ENCODE data around the gene PCID2.

The PCID2 gene

GRCh38 chr13:113220141-113220598 lies 11.7 kb upstream of the PCID2 start:
- DNase-seq (ENCODE audit: low read depth in 2 of 2, low spot score in 1 of 2) = no peak

GRCh38 chr13:113219256-113219940 lies 10.9 kb upstream of the PCID2 start:
- DNase-seq (ENCODE audit: low read depth in 2 of 2, low spot score in 1 of 2) = no peak

GRCh38 chr13:113218586-113218985 lies 10.1 kb upstream of the PCID2 start:
- no peak for DNase-seq (ENCODE audit: low read depth in 2 of 2, low spot score in 1 of 2)

DNA sequence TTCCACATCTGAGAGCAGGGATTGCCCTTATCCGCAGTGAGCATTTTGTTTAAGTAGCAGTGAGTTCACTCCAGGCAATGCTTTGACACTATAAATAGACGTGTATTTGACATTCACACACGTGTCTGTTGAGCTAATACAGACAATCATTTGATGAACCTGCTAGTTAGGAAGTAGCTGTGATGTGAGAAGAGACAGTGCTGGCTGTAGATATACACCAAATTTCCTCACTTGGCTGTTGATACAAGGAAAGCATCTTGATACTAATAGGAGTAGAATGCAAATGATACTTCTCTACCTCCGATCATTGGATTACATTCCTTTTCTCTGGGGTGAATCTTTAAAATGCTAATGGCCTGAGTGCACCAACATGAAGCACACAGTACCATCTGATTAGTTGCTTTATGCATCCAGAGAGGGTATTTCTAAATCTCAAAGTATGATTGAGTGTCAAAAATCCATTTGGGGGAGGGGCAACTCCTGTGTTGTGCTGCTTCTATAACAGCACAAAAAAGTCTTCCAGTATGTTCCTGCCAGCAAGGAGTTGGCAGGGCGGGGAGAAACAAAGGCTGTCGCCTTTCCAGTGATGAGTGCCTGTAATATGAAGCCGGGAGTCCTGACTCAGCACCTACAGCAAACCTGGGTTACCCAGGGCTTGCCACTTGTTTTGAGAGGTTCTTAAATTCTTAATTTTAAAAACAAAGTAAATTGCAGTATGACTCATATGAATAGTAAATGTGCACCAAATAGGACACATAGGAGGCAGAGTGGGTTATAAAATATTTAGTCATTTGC lies 8.0 kb upstream of the PCID2 start:
- no peak for DNase-seq (ENCODE audit: low read depth in 2 of 2, low spot score in 1 of 2)

GRCh38 chr13:113211774-113212173 lies 3.3 kb upstream of the PCID2 start:
- no peak for DNase-seq (ENCODE audit: low read depth in 2 of 2, low spot score in 1 of 2)

DNA sequence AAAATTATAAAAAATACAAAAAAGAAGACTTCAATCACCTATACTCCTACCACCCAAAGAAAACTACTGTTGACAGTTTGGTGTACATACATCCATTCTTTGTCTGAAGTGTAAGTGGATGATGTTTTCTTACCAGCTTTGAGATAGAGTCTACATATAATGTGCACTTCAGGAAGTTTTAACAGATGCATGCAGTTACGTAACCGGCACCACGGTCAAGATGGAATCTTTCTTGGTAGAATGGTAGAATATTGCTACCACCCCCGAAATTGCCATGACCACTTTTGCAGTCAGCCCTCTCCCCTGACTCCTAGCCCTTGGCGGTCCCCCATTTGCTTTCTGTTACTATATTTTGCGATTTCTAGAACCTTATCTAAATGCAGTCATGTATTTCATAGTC lies 2.4 kb upstream of the PCID2 start:
- DNase-seq (ENCODE audit: low read depth in 2 of 2, low spot score in 1 of 2) = no peak

DNA sequence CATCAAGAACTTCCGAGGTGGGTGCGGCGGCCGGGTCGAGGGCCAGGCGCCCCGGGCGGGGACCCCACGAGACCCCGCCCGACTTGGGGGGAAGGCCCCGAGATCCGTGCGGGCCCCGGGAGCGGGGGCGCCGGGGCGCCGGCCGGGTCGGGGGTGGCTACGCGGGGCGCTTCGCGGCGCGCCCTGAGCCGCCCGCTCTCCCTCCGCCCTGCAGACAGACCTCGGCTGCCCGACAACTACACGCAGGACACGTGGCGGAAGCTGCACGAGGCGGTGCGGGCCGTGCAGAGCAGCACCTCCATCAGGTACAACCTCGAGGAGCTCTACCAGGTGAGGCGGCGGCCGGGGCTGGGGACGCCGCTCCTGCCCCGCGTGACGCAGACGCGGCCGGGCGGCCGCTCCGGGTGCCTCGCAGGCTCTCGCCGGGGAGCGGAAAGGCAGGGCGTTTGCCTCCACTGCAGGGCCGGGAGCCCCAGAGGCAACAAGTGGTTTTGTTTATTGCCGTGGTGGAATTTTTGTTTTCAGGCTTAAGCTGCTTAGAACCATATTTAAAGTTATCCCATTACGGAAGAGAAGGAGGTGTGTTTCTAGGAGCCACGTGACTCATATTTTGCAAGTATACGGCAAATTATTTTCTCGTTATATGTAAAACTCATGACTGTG lies 1.4 kb upstream of the PCID2 start:
- peak in 1 of 2 donors; percentile 51 for DNase-seq (ENCODE audit: low read depth in 2 of 2, low spot score in 1 of 2)

GRCh38 chr13:113209336-113209758 lies 878 bp upstream of the PCID2 start, which contains the start of gene CUL4A:
Gene CUL4A, plus strand, starts transcription at chr13:113209613. Its CDS starts 15 bp downstream, at chr13:113209628.
- peak; percentile 40 to 51 for DNase-seq (ENCODE audit: low read depth in 2 of 2, low spot score in 1 of 2)

DNA sequence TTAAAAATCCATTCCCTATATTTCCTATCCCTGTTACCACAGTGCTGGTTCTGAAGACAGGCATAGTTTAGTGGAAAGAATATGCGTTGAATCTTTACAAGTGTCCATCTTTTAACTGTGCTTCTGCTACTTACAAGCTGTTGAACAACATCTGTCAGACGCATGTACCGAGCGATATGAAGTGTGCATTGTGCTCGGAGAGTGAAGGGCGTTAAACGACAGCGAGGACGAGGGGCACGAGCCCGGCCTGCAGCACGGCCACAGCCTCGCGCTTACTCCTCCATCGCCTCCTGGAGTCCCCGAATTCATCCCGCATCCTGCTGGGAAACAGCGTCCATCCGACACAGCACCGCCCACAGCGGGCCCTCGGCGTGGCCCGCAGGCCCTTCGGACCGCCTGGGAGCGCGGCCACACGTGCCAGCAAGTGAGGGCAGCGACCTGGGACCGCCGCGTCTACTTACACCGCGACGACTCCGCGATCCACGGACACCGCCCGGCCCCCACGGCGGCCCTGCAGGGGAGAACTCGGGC lies 514 bp downstream of the PCID2 start:
- no peak for DNase-seq (ENCODE audit: low read depth in 2 of 2, low spot score in 1 of 2)

GRCh38 chr13:113207460-113207859 lies 1.0 kb downstream of the PCID2 start:
- no peak for DNase-seq (ENCODE audit: low read depth in 2 of 2, low spot score in 1 of 2)

GRCh38 chr13:113205428-113205931 lies 3.0 kb downstream of the PCID2 start:
- DNase-seq (ENCODE audit: low read depth in 2 of 2, low spot score in 1 of 2) = no peak

- DNase-seq (ENCODE audit: low read depth in 2 of 2, low spot score in 1 of 2) = no peak
Observed at GRCh38 chr13:113204378-113204734, 4.1 kb downstream of the PCID2 start.

GRCh38 chr13:113203507-113204377 lies 4.7 kb downstream of the PCID2 start:
- no peak for DNase-seq (ENCODE audit: low read depth in 2 of 2, low spot score in 1 of 2)

GRCh38 chr13:113202912-113203311 lies 5.6 kb downstream of the PCID2 start:
- no peak for DNase-seq (ENCODE audit: low read depth in 2 of 2, low spot score in 1 of 2)

GRCh38 chr13:113201815-113202214 lies 6.7 kb downstream of the PCID2 start:
- no peak for DNase-seq (ENCODE audit: low read depth in 2 of 2, low spot score in 1 of 2)

GRCh38 chr13:113196970-113197737 lies 11.3 kb downstream of the PCID2 start:
- DNase-seq (ENCODE audit: low read depth in 2 of 2, low spot score in 1 of 2) = no peak

DNA sequence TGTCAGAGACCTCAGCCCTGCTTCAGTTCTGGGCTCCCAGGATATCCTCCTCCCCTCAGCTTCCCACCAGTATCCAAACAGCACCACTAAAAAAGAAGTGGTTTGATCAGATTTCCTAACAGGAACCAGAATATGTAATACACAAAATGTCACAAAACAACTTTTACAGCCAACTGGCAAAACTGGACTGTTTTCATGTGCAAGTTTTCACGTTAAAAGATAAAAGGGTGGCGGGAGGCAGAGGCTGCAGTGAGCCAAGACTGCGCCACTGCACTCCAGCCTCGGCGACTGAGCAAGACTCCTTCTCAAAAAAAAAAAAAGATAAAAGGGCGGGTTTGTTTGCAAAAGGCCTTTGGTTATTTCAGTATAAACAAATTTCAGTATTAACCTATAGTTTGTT lies 13.1 kb downstream of the PCID2 start:
- DNase-seq (ENCODE audit: low read depth in 2 of 2, low spot score in 1 of 2) = no peak

GRCh38 chr13:113192902-113193301 lies 15.6 kb downstream of the PCID2 start:
- no peak for DNase-seq (ENCODE audit: low read depth in 2 of 2, low spot score in 1 of 2)

DNA sequence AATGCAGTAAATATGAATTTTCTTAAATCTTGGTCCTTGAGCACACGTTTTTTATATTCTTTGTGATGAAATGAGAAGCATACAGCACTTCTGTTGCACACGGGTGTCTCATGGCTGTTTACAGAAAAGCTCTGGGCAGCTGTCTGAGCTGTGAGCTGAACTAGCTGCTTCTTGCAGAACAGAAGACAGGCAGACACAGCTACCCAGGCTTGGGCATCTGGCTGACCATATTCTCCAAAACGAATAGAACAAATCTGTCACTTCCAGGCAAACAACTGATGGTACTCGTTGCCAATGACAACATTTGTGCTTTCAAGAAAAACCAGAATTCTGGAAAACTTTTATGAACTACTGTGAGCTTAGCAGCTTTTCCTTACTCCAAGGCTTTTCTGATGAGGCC lies 16.2 kb downstream of the PCID2 start:
- no peak for DNase-seq (ENCODE audit: low read depth in 2 of 2, low spot score in 1 of 2)

DNA sequence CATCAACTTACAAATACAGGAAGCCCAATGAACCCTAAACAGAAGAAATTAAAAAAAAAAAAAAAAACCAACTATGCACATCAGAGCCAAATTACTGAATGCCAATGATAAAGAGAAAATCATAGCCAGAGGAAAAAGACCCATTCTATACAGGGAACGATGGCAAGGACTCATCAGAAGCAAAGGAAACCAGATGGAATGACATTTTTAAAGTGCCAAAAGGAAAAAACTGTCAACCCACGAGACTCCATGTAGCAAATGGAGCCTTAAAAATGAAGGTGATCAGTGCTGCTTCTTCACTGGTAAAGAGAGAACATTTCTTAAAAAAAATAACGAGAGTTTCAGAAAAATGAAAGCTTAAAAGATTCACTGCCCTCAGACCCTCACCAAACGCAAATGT lies 18.3 kb downstream of the PCID2 start:
- DNase-seq (ENCODE audit: low read depth in 2 of 2, low spot score in 1 of 2) = no peak

Data from stimulated activated CD8-positive, alpha-beta memory T cell treated with anti-CD3 and anti-CD28 coated beads, Interleukin-4, amount 100 ng/mL, for 4 hours (primary cell).